HG03520 (cell line): ENCODE data around the gene ATN1.

Source experiments
- ATAC-seq: cut with Tn5 transposase; IDR thresholded peaks from one replicate; pipeline ENCODE4 v1.9.1; 2021; ENCODE audit warnings: mild to moderate bottlenecking, moderate library complexity; ENCODE audit not compliant: unreplicated experiment

Gene ATN1

GRCh38 chr12:6974180-6974579 lies 46.4 kb downstream of the ATN1 start:
- no peak for ATAC-seq

- ATAC-seq: no peak
Measured at GRCh38 chr12:6975297-6976032, 47.7 kb downstream of the ATN1 start.

GRCh38 chr12:6977653-6978052 lies 49.9 kb downstream of the ATN1 start:
- ATAC-seq: no peak

- ATAC-seq: no peak
Measured at GRCh38 chr12:6978188-6978587, 50.4 kb downstream of the ATN1 start.

GRCh38 chr12:6978611-6979011 lies 50.9 kb downstream of the ATN1 start:
- no peak for ATAC-seq

- ATAC-seq: no peak
Measured at GRCh38 chr12:6979021-6979420, 51.3 kb downstream of the ATN1 start.

- ATAC-seq: no peak
Measured at GRCh38 chr12:6979453-6979852, 51.7 kb downstream of the ATN1 start.

GRCh38 chr12:6980075-6980474 lies 52.3 kb downstream of the ATN1 start:
- ATAC-seq: no peak

- ATAC-seq: no peak
Measured at GRCh38 chr12:6980740-6981139, 53.0 kb downstream of the ATN1 start.

- ATAC-seq: no peak
Measured at GRCh38 chr12:6981152-6982052, 53.6 kb downstream of the ATN1 start.

- no peak for ATAC-seq
Measured at GRCh38 chr12:6982532-6982931, 54.8 kb downstream of the ATN1 start.

GRCh38 chr12:6987956-6988553 lies 60.3 kb downstream of the ATN1 start:
- ATAC-seq: no peak
